OCI-LY1 (cell line): Measurements from ENCODE around the gene PRUNE2.

ENCODE experiments used
- CTCF ChIP-seq: fragments of 200-600 bp; sonication (generic), shearing (Covaris generic); IDR thresholded peaks from 2 replicates; pipeline ENCODE4 v1.5.1; 2017; ENCODE audit warnings: mild to moderate bottlenecking, antibody characterized with exemption, low read length, moderate library complexity, mixed read lengths
- EZH2 ChIP-seq: fragments of 200-600 bp; sonication (generic), shearing (Covaris generic); IDR thresholded peaks from 2 replicates; pipeline ENCODE4 v1.8.0; 2017; ENCODE audit warnings: borderline replicate concordance, mixed run types, mild to moderate bottlenecking, antibody characterized with exemption, low read length, moderate library complexity, mixed read lengths

DNA sequence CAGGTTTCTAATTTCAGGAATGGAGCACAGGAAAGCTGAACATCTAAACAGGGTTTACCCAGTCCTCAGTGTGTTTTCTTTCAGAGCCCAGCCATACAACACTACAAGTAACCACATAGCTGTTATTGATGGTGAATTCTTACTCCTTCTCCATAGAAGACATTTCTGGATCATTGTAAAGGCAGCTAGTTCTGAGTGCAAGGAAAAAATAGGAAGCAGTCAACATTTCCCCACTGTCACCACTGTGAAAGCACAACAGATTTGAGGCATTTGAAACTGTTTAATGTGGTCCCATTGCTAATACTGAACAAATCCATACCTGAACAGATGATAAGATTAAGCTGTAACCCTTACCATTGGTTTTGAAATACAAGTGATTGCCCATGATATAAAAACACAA lies 286.7 kb downstream of the PRUNE2 start:
- TF ChIP-seq CTCF (no peak), EZH2 (no peak)
